KMS-11 (cell line): ENCODE data around the gene GRK5.

ENCODE experiments used
- H2AFZ ChIP-seq: fragments of 200-600 bp; sonication (generic); 2 replicates; pipeline ENCODE4 v1.6.1; 2016; ENCODE audit warnings: antibody characterized with exemption, mixed run types, low read depth
- H3K27ac ChIP-seq: fragments of 200-600 bp; sonication (generic); 2 replicates; pipeline ENCODE4 v1.6.1; 2016; ENCODE audit warnings: mild to moderate bottlenecking, mixed run types
- H3K27me3 ChIP-seq: fragments of 200-600 bp; sonication (generic); 2 replicates; pipeline ENCODE4 v1.6.1; 2017; ENCODE audit warnings: mild to moderate bottlenecking, low read depth, mixed run types, moderate library complexity; ENCODE audit not compliant: insufficient read depth
- H3K36me3 ChIP-seq: fragments of 200-600 bp; sonication (generic); 2 replicates; pipeline ENCODE4 v1.6.1; 2017; ENCODE audit warnings: mild to moderate bottlenecking, mixed run types; ENCODE audit not compliant: insufficient read depth
- H3K4me1 ChIP-seq: fragments of 200-600 bp; sonication (generic); 2 replicates; pipeline ENCODE4 v1.6.1; 2016; ENCODE audit warnings: mild to moderate bottlenecking, low read depth, mixed run types; ENCODE audit not compliant: poor library complexity, severe bottlenecking
- H3K4me2 ChIP-seq: fragments of 200-600 bp; sonication (generic); 2 replicates; pipeline ENCODE4 v1.7.0; 2016; ENCODE audit warnings: mild to moderate bottlenecking, mixed run types
- H3K4me3 ChIP-seq: fragments of 200-600 bp; sonication (generic); IDR thresholded peaks from 2 replicates; pipeline ENCODE4 v1.6.1; 2017; ENCODE audit warnings: low read depth, low read length, mixed read lengths; ENCODE audit not compliant: insufficient read depth
- H3K79me2 ChIP-seq: fragments of 200-600 bp; sonication (generic); 2 replicates; pipeline ENCODE4 v1.6.1; 2016; ENCODE audit warnings: low read depth, mixed run types; ENCODE audit not compliant: insufficient read depth
- H3K9ac ChIP-seq: fragments of 200-600 bp; sonication (generic); 2 replicates; pipeline ENCODE4 v1.6.1; 2016; ENCODE audit warnings: mild to moderate bottlenecking, mixed run types
- H4K20me1 ChIP-seq: fragments of 200-600 bp; sonication (generic); 2 replicates; pipeline ENCODE4 v1.6.1; 2016; ENCODE audit warnings: mild to moderate bottlenecking, mixed run types; ENCODE audit not compliant: insufficient read depth
- TF ChIP-seq, protein P1 (sequence below): fragments of 200-600 bp; sonication (generic); conservative IDR thresholded peaks from 2 replicates; pipeline ENCODE4 v1.6.1; 2017; ENCODE audit warnings: low read depth, mild to moderate bottlenecking, antibody characterized with exemption, low read length, moderate library complexity, mixed read lengths

Gene GRK5

DNA sequence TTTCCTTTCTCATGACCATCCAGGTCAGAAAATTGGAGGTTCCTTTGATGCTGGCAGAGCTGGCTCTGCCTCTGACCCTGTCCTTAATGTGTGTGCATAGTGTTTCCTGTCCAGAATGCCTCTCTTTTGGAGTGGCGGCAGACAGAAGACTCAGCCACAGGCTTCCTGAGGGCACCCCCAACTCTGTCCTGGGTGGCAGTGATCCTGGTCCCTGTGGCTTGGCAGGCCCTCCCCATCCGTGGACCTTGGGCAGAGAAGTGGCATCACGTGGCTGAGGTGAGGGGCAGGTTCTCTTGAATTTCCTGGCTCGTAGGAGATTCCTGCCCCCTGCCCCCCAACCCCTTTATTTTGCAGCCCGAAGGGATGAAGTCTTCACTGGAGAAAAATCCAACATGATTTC, 202.0 kb downstream of the GRK5 start:
- Histone ChIP-seq H3K4me2 (no peak overlapping the region), H3K9ac (no peak overlapping the region), H4K20me1 (no peaks in the 10 kb centered on the region), H3K79me2 (no peaks in the 10 kb centered on the region), H3K27me3 (no peaks in the 10 kb centered on the region), H3K36me3 (no peaks in the 10 kb centered on the region), H3K4me1 (no peaks in the 10 kb centered on the region), H3K27ac (no peak overlapping the region), H3K4me3 (no peak overlapping the region), H2AFZ (no peak overlapping the region)
- TF ChIP-seq, protein P1, sequence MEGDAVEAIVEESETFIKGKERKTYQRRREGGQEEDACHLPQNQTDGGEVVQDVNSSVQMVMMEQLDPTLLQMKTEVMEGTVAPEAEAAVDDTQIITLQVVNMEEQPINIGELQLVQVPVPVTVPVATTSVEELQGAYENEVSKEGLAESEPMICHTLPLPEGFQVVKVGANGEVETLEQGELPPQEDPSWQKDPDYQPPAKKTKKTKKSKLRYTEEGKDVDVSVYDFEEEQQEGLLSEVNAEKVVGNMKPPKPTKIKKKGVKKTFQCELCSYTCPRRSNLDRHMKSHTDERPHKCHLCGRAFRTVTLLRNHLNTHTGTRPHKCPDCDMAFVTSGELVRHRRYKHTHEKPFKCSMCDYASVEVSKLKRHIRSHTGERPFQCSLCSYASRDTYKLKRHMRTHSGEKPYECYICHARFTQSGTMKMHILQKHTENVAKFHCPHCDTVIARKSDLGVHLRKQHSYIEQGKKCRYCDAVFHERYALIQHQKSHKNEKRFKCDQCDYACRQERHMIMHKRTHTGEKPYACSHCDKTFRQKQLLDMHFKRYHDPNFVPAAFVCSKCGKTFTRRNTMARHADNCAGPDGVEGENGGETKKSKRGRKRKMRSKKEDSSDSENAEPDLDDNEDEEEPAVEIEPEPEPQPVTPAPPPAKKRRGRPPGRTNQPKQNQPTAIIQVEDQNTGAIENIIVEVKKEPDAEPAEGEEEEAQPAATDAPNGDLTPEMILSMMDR = no peak

GRCh38 chr10:119409906-119410305, 202.5 kb downstream of the GRK5 start:
- Histone ChIP-seq H3K79me2 (no peaks in the 10 kb centered on the region), H3K4me1 (no peaks in the 10 kb centered on the region), H3K27ac (no peak overlapping the region)

GRCh38 chr10:119410361-119411116, 203.2 kb downstream of the GRK5 start:
- Histone ChIP-seq H3K79me2 (no peaks in the 10 kb centered on the region), H4K20me1 (no peaks in the 10 kb centered on the region), H3K4me1 (no peaks in the 10 kb centered on the region), H2AFZ (no peak overlapping the region), H3K36me3 (no peaks in the 10 kb centered on the region), H3K27me3 (no peaks in the 10 kb centered on the region), H3K4me2 (no peak overlapping the region), H3K4me3 (no peak overlapping the region), H3K9ac (no peak overlapping the region), H3K27ac (no peak overlapping the region)
- TF ChIP-seq, protein P1 = no peak

More at GRCh38 chr10:119409906-119410305, 202.5 kb downstream of the GRK5 start:
- no peak overlapping the region for H3K4me2 ChIP-seq
- H3K36me3 ChIP-seq = no peaks in the 10 kb centered on the region
- TF ChIP-seq, protein P1 = no peak
- no peaks in the 10 kb centered on the region for H3K27me3 ChIP-seq
- H3K4me3 ChIP-seq = no peak overlapping the region
- no peak overlapping the region for H3K9ac ChIP-seq
- no peak overlapping the region for H2AFZ ChIP-seq
- H4K20me1 ChIP-seq = no peaks in the 10 kb centered on the region

DNA sequence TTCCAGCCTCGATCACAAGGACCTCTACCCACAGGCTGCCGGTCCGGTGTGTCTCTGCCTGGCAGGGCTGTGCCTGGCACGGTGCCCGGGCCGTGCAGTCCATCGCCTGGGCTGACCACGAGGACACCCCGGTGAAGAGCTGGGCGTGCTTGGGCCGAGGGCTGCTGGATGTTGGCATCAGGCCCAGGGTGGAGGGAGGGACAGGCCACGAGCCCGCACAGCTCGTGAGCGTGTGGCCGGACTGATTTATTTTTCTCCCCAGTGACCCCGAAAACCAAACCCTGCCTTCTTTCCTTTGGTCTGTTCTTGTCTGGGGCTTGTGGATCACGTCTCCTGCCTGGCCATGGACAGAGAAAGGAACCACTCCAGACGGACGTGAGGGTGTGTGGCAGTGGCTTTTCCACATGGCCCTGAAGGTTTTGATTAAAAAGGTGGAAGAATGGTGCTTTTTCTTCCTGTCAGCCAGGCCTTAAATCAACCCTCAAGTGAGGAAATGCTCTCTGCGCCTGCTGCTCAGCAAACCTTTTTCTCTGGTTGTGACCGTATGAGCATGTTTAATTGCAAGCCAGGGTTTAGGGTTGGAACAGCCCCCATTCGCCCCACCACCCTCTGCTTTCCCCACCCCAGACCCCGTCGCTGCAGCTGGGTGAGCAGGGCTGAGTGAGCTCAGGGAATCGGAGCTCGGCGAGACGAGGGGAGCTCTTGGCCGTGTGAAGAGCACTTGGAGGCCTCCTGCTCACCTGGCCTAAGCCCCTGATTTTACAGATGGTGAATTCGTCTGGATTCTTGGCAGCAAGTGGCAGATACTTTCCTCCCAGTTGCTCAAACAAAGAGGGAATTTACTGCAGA, 205.1 kb downstream of the GRK5 start:
- Histone ChIP-seq H4K20me1 (no peaks in the 10 kb centered on the region), H3K4me2 (no peak overlapping the region), H3K9ac (no peak overlapping the region), H3K36me3 (no peaks in the 10 kb centered on the region), H2AFZ (no peak overlapping the region), H3K79me2 (no peaks in the 10 kb centered on the region), H3K27me3 (no peaks in the 10 kb centered on the region), H3K27ac (no peak overlapping the region), H3K4me3 (no peak overlapping the region), H3K4me1 (no peaks in the 10 kb centered on the region)
- TF ChIP-seq, protein P1 = no peak
